Medulla oblongata (tissue), 1 donor: ENCODE results near the gene DSCAML1.

Source experiments
- DNase-seq: peaks from one replicate; pipeline ENCODE4 v3.0.0-alpha.2; 2015; ENCODE audit errors: extremely low spot score

The DSCAML1 gene

DNA sequence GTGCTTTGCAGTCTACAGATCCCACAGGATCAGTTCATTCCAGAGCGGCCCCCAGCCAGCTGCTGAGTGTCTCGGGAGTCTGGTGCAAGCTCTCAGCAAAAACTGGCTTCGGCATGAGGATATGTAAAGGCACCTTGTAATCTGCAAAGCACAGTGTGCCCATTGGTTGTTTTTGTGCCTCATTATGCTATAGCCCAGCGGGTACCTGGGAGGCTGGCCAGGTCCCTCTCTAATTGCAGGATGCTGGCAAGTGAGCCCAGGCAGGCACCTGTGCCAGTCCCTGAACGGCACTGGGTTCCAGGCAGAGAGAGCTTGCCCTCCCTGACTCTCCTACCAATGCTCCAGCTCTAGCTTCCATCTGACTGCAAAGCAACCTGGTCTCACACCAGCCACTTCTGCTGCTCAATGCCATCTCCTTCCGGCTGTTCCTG, 128.7 kb downstream of the DSCAML1 start:
- DNase-seq: no peak

DNA sequence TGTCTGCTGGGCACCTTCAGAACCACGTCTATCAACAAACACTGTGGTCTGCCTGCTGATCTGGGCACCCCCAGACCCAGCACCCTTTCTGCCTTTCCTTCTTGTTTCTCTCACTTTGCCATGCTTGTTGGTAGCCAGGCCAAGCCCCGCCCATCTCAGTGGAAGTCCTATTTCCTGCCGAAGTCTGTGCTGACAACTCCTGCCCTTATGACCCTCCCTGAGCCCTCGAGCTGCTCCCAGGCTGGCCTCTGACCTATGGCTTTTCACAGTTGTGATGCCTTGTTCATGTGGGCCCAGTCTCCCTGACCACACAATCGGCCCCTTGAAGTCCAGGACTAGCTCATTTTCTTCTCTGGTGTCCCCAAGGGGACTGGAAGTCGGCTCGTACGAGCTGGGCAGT, 132.1 kb downstream of the DSCAML1 start:
- DNase-seq: no peak

DNA sequence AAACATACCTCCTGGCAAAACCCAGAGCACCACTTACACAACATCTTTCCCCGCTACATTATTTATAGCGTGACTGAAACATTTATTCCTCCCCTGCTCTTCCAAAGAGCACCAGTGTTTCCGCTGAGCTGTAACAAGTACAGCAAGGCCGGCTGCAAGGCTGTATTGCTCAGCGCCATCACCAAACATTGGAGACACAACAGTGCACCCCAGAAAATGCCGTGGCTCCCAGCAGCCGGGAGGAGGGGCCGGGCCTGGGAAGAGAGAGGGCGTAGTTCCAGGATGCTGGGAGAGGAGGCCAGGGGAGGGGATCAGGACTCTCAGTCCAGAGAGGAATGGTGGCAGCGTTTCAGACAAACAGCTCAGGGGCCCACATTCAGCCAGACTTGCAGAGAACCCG, 133.2 kb downstream of the DSCAML1 start:
- peak; percentile 71 for DNase-seq

DNA sequence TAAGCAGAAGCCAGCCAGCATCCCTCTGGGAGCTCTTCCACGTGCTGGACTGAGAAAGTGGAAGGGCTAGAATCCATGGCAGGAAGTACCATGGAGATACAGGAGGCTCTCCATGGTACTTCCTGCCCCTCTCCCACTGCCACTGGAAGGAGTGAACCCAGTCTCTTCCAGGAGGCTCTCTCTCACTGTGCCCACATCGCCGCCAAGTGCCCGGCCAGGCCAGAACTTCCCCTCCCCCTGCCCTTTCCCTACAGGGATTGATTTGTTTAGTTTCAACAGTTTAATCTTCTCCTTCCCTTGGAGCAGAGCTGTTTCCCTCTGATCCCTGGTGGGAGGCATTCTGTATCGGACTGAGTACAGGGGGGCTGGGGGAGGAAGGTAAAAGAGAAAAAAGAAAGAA, 133.6 kb downstream of the DSCAML1 start:
- peak; percentile 84 for DNase-seq

DNA sequence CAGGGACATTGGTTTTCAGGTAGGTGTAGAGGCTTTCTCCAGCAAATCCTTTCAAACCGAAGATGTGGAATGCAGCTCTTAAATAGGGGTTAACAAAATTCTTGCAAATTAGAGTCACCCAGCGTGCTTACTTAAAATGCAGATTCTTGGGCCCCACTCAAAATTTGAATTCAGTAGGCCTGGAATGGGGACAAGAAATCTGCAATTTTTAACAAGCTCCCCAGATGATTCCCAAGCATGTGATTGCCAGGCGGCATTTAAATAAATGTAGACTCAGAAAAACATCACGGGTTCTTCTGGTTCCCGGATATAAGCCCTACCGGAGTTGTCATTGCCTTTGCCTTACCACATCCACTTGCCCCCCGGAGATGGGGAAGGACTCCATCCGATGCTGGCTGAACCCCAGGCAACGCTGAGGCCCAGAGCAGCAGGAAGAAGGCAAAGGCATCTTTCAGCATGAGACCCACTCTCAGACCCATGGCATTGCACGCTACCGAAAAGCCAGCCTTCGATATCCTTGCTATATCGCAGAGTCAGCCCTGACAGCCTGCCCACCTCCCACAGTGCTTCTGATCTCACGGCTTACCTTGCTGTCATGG, 134.2 kb downstream of the DSCAML1 start:
- DNase-seq: no peak

DNA sequence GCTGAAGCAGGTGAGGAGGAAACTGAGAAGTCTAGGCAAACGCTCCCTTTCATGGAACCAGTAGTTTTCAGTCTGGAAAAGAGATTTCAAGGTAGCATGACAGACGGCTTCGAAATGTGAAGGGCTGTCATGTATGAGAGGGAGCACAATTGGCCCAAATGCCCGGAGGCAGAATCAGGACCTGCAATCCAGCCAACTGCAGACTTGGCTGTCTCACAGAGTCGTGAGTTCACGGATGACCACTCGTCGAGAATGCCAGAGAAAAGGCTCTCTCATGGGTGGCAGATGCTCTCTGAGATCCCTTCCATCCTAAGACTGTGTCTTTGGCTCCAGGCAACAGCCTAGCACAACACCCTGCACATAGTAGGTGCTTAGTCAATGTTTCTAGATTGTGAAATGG, 134.8 kb downstream of the DSCAML1 start:
- no peak for DNase-seq

DNA sequence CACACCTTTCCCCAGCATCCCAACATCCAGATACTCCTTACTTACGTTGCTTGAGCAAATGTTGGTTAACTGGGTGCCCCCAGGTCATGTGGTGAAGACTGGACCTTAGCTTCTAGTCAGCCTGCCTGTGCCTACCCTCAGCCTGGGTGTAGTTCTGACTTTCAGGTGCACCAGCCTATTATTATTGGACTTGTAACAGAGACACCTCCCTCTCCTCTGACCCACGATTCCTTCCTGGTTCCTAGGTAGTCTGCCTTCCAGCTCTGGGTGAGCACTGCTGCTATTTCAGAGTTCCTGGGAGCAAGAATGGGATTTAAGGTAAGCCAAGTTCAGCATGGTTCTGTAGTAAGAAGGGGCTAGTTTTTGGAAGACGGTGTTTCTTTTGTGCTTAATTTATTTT, 138.2 kb downstream of the DSCAML1 start:
- no peak for DNase-seq

DNA sequence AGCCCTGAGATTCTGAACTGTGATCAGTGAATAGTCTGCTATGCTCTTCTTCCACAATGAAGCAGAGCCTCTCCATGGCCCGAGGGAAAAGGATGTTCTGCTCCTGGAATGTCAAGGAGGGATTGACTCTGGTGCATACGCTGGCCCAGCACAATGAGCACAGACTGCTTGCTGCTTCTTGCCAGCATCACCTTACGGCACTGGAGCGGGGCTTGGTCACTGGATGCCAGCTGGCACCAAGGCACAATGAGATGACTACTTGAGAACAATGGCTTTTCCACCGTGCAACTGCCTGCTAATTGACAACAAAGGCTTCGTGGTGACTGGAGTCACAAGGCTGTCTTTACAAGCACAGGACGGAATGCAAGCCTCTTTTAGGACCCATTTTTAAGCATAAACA, 139.2 kb downstream of the DSCAML1 start:
- peak; percentile 91 for DNase-seq

DNA sequence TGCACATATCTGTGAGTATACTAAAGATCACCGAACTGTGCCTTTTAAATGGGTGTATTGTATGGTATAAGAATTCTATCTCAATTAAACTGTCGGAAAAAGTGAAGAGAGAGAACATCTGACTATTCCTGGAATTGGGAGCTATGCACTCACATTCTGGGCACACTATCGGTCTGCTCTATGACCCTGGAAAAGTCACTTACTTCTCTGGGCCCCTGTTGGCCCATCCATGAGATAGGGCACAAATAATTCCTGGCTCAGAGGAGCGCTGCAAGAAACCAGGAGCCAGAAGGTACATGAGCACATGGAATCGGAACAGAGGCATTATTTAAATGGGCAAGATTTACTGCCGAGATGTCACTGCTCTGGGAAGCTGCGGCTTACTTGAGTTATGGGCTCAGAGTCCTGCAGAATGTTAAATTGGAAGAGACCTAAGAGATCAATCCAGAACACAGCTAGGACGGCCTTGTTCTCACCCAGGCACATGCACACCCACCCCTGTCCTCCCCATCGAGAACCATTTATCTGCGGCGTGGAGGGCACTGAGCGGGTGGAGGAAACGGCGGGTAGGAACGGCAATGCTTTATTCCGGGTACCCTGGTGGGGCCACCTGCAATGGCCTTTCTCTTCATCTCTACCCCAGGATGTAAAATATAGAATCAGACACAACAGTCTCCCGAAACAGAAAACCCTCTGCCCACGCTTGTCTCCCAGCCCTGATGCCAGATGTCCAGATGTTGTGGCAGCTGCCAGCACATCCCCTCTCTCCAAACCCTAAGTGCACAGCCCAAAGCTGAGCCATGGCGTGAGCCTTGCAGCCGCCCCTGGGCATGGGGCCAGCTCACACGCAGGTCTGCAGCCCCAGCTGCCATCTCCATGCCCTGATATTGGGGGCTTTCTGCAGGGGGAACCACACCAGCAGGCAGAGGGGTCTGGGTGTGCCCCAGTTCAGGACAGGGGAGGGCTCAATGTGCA, 142.4 kb downstream of the DSCAML1 start:
- DNase-seq: no peak

DNA sequence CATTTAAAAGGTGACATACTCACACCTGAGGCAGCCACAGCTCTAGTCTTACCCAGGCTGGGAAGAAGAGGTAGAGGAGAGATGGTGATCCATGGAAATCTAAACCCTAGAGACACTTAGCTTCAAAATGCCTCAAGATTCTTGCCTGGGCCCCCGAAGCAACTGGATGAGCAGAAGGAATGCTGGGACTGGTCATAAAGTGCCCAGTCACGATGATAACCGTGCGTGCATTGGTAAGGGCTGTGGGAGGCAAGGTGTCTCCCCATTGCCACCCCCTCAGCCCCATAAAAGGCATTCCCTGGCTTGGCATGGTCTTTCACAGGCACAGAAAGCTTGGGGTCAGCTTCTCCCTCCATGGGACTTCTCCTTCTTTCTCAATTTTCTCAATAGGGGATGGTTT, 144.5 kb downstream of the DSCAML1 start:
- no peak for DNase-seq

DNA sequence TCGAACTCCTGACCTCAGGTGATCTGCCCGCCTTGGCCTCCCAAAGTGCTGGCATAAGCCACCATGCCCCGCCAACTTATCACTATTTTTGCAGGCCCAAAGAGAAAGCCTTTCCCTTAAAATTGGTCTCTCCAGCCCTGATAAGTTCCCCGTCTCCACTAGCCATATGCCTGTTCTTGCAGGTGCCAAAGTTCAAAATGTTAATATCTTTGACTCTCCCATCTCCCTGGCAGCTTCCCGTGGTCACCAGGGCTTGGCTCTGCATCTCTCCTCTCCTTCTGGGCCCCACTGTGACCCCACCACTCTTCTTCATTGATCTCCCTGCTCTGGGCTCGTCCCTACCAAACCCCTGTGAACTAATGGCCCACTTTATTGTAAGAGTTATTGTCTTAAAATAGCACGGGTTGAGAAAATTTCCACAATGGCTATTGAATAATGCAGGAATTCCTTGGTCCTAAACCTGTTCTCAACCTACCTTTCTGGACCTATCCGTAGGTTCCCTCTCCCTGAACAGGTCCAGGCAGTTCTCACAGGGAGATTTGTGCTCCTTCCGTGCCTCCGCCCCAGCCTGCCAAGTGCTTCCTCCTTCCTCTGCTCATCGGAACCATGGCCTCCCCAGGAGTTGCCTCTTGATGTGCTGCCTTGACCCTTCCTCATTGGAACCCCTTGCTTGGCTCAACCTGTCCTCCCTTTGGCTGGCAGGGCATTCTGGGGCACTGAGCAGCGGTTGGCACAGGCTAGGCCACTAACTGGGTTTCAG, 147.5 kb downstream of the DSCAML1 start:
- DNase-seq: no peak

DNA sequence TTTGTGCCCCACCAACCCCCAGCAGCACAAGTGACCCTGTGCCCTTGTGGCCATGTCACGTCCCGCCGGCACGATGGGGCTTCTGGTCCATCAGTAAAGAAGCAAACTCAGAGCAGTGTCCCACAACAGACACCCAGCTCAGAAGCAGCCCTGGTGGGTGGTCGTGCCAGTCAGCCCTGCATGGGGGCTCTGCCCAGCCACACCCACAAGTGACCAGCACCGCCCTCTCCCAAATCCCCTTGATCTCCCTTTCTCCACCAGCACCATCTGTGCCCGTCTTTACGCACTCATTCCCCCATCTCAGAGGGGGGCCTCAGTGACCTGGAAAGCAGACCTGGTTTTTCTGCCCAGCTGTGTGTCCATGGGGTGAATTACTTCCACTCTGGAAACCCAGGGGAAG, 149.1 kb downstream of the DSCAML1 start:
- no peak for DNase-seq

DNA sequence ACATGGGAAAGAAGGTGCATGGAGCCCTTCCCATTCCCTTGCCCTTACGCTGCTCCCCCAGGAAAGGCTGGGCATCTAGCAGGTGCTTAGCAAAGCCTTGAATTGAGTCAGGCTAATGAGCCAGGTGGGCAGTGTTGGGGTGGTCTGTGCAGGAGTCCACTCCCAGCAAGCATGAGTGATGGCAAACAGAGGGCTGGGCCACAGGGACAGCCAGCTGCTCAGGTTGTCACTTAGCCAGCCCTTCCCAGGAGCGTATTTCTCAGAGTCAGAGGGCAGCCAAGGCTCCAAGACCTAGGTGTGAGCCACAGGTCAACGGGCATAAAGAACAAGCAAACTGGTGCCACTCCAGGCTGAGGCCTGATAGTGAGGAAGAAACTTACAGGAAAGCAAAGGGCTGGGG, 149.8 kb downstream of the DSCAML1 start:
- no peak for DNase-seq

DNA sequence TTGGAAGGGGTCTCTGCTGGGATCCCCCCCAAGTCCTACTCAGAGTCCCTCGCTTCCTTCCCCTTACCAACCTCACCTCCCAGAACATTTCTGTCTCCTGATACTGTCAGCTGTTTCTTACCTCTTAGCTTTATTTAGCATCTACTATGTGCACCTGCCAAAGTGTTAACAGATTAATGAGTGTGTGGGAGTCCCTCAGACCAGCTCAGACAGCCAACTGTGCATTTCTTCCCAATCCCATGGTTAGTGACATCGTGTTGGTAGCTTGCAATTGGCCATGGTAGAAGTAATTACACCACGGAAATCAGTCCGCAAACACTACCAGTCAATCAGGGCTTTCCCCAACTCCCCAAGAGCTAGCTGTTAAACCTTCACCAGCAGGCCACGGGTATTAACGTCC, 150.6 kb downstream of the DSCAML1 start:
- no peak for DNase-seq

DNA sequence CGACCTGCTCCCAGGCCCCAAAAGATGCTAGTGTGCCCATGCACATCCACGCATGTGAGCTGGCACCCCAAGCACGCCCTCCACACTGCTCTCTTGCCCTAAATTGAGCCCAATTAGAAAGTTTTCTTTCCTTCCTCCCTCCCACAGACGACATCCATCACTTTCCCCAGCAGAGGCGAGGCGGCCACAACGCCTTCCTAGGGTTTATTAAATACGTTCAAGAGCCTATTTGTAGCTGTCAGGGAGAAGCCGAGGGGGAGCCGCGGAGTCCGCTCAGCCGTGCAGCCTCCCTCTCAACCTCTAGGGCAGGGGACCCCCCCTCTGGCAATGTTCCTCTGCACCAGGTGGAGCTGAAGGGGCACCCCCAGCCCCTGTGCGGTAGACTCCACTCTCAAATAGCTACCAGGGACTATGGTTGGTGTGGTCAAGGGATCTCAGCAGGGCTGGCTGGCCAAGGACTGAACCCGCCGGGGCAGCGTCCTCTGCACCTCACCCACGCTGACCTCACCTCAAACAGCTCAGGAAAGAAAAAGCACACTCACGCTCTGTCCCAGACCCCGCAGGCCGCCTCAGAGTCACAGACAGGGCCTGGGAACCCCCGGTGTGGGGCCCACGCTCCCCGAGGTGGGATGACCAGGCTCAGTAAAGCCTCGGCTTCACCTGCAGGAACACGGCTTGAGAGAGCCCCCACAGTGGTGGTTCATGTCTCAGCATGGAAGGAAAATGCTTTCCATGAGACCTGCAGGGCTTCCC, 152.4 kb downstream of the DSCAML1 start:
- no peak for DNase-seq

DNA sequence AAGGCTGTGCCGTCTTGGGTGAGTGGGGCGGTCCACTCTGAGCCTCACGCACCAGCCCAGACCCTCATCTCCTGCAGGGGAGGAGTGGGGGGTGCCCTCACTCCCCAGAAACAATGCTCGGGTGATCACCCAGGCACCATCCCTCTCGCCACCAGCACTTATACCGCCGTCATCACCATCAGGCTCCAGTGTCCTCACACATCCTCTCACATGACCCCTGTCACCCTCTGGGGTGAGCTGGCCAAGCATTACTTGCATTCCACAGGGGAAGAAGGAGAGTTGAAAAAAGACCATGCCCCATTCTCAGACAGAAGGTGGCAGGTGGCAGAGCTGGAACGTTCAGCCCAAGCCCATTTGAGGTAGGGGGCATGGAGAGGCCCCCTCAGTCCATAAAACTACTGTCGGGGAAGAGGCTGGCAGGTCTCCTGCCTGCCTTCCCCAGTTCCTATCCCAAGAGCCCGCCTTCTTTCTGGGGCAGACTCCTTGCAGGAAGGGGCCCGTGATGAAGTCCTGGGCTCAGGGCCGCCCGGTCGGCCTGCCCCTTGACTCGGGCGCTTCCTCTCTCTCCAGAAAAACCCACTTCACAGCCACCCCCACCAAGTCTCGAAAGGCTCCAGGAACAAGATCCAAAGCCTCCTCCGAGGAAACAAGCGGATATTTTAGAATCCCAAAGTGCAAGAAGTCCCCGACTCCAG, 153.3 kb downstream of the DSCAML1 start:
- DNase-seq: peak; percentile 59

DNA sequence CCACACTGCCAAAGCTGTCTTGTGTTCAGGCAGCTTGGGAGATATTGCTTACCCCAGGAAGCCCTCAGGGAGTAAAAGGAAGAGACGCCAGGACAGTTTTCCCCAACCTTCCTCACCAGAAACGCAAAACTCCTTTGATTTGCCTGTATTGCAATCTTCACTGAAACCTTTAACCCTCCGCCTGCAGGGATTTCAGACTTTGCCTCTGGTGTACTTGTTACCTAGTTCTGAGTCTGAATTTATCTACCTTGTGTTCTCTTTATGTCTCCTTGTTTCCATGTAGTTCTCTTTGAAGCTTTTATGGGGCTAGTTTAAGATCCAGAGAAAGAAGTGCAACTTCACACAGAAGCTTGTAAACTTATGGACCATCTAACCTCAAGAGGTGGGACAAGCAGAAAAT, 154.2 kb downstream of the DSCAML1 start:
- DNase-seq: no peak

DNA sequence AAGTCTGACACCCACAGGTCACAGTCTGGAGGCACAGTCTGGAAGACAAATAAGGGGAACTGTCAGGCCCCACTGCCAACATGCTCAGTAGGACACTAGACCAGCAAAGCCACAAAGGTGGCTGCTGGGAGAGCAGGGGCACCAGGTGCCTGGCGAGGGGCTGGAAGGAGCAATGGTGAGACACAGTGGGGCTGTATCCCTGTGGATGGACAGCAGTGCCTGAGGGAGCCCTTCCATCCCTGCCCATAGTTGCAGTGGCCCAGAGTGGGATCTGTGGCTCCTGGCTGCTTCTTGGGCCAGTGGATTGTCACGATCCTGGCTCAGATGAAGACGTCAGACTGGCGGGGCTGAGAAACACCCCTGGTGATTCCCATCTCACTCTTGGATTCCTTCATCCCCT, 154.6 kb downstream of the DSCAML1 start:
- no peak for DNase-seq

DNA sequence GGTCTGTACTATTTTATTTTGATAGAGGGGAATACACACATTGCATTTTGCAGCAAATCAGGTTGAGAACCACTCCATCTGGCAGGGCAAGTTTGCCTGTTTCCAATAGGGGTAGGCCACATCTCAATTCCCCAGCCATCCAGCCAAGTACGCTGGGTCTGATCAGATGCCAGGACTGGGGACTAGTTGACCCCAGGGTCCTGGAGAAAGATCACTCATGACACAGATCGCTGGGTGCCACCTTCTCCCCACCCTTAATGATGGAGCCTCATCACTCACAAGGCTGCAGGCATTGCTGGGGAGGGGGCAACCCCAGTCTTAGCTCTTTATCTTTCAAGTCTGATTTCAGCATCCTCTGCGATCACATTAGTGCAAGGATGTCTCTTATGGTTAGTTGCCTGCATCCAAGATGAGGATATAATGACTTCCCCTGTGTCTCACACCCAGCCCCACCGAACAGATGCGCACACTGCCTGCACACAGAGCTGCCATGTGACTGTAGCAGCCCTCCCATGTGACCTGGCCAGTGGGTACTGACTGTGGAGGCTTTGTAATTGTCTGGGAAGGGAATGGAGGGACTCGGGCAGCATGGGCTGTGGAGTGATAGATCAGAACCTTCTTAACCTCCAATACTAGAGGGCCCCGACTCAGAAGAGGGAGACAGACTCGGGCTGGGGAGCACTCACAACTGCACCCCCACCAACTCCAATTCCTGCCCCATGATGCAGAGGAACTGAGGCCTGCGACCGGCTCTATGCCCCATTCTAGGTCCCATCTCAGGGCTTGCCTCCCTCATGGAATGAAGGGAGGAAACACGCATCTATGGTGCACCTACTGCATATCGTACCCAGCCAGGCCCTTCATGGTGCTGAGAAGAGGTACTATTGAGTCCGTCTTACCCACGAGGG, 155.8 kb downstream of the DSCAML1 start:
- DNase-seq: peak; percentile 95

DNA sequence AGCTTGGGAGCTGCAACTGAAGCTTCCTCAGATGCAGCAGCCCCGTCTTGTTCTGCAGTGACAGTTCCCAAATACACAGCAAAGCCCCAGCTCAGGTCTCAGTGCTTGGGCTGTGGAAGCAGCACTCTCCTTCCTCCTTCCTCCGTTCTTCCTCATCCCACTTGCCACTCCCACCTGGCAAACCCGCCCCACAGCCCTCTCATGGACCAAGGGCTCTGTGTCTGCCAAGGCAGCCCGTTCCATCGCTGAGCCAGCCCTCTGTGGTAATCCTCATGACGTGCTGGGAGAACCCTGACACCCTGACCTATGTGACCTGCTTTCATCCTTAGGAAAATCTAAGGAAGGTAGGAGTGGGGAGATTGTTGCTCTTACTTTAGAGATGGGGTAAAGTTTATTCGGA, 157.0 kb downstream of the DSCAML1 start:
- peak; percentile 33 for DNase-seq
